K562 (cell line): Measurements from ENCODE around the gene TBC1D2. TPM values are rescaled to one million over a fixed set of nuclear protein-coding genes. Genes with fewer than 3 reads are reported as not detected.

Experiments
- CHD7 ChIP-seq: fragments of 200-600 bp; sonication (generic); IDR thresholded peaks from one replicate; pipeline ENCODE4 v1.6.1; 2012; ENCODE audit warnings: mild to moderate bottlenecking, low read depth, low read length, inconsistent platforms
- KAT7 ChIP-seq: sonication (generic); formaldehyde crosslinking; IDR thresholded peaks from 2 replicates; pipeline ENCODE4 v1.8.0; 2022; ENCODE audit warnings: missing genetic modification reagents, mild to moderate bottlenecking, borderline replicate concordance
- NFATC3 ChIP-seq: fragments of 450-650 bp; IDR thresholded peaks from 2 replicates; pipeline ENCODE4 v1.6.1; 2017; ENCODE audit warnings: mild to moderate bottlenecking
- RAD51 ChIP-seq: fragments of 450-650 bp; IDR thresholded peaks from 2 replicates; pipeline ENCODE4 v1.7.1; 2016; ENCODE audit warnings: low read depth, mild to moderate bottlenecking, borderline replicate concordance
- RUNX1 ChIP-seq: sonication (generic); IDR thresholded peaks from 2 replicates; pipeline ENCODE4 v1.6.1; 2016; ENCODE audit warnings: antibody characterized with exemption, low read depth
- SRF ChIP-seq, 2 experiments: fragments of 250-450, 450-650 bp in 1 of 2; sonication (Bioruptor Pico) in 1 of 2; sonication (generic) in 1 of 2; formaldehyde crosslinking; IDR thresholded peaks; 2 replicates each; pipeline versions ENCODE4 v1.5.0 to v1.5.1; 2020 to 2022; ENCODE audit warnings: mild to moderate bottlenecking in 1 of 2, missing genetic modification reagents in 1 of 2
- YY1 ChIP-seq, 3 experiments: IDR thresholded peaks; 2 replicates each; pipeline ENCODE4 v1.6.1; 2011; ENCODE audit warnings: low read length in 2 of 3, mild to moderate bottlenecking in 2 of 3, moderate library complexity in 2 of 3, borderline replicate concordance in 1 of 3, control low read depth in 1 of 3, low read depth in 1 of 3; ENCODE audit not compliant: insufficient read depth in 3 of 3, insufficient replicate concordance in 2 of 3, control insufficient read depth in 1 of 3, insufficient read length in 1 of 3; ENCODE audit errors: extremely low read depth in 1 of 3
- ZNF140 ChIP-seq: fragments of 250-450 bp; sonication (Bioruptor Pico); IDR thresholded peaks from 2 replicates; pipeline ENCODE4 v1.8.0; 2021; ENCODE audit warnings: moderate library complexity, mild to moderate bottlenecking, inconsistent platforms
- ZNF76 ChIP-seq: fragments of 250-450 bp; sonication (Bioruptor Pico); IDR thresholded peaks from 2 replicates; pipeline ENCODE4 v1.4.0; 2020; ENCODE audit warnings: mild to moderate bottlenecking, moderate library complexity, borderline replicate concordance
- polyA plus RNA-seq, 8 experiments: library from polyadenylated mRNA; depleted of rRNA in 4 of 8; stranded (reverse) in 5 of 8; unstranded in 3 of 8; fragments of >200 nt; fragmentation: Nextera tagmentation in 2 of 8; fragmentation: Illumina TruSeq in 1 of 8; extraction: Ambion mirVana in 2 of 8; extraction: Trizol in 1 of 8; gene quantifications; 2 replicates each; pipeline versions ENCODE4 v1.2.1 to v1.2.3, GENCODE V29; 2011 to 2014; ENCODE audit warnings: inconsistent platforms in 1 of 8, missing spikeins in 1 of 8
- total RNA-seq, 7 experiments: library from RNA; depleted of rRNA in 6 of 7; stranded (reverse); fragments of >200 nt in 6 of 7; fragmentation: Illumina TruSeq in 2 of 7; extraction: Trizol in 2 of 7; gene quantifications; 2 replicates each; pipeline versions ENCODE4 v1.2.1 to v1.2.3, GENCODE V29; 2011 to 2021; ENCODE audit warnings: low replicate concordance in 1 of 7

TBC1D2 gene
- total and polyA plus RNA-seq, 9 of the 15 experiments (the other 6 are each of a cell fraction or from before 2014, with no cell fraction given): 0.10 to 7.0 (median 2.5) TPM

GRCh38 chr9:98164912-98165311 lies 90.5 kb downstream of the TBC1D2 start (continued):
- TF ChIP-seq CHD7 (no peak), ZNF76 (no peak), YY1 (IDR thresholded peaks at IDR 0.05; ENCODE audit: borderline replicate concordance in 1 of 3, control insufficient read depth in 1 of 3, extremely low read depth in 1 of 3, insufficient read depth in 3 of 3, insufficient read length in 1 of 3, insufficient replicate concordance in 2 of 3, low read depth in 1 of 3, low read length in 2 of 3) (no peak), RAD51 (no peak), SRF (CRISPR knock-in tag; IDR thresholded peaks at IDR 0.05) (no peak), RUNX1 (no peak), NFATC3 (no peak), ZNF140 (no peak), KAT7 (CRISPR knock-in tag) (no peak)
